ENCODE data around the gene FTSJ1.

DNA sequence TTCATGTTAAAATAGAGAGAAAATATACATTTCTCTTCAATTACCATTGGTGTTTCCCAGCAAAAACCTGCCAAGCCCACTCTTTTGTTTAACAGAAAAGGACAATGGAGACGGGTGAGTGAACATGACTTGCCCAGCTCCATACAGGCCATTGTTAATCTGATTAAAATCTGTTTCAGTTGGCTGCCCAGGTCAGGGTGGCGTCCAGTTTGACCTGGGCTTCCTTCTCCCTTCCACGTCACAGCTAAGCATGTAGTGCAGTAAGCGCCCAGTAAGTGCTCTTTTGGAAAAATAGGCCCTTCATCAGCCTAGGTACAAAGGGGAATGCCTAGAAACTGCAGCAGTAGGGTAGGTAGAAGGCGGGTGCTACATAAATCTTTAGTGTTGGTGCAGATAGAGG, 31.2 kb downstream of the FTSJ1 start:
- TF ChIP-seq POLR2A (IDR thresholded peaks at IDR 0.05), result no peak
- TF ChIP-seq, protein P1, sequence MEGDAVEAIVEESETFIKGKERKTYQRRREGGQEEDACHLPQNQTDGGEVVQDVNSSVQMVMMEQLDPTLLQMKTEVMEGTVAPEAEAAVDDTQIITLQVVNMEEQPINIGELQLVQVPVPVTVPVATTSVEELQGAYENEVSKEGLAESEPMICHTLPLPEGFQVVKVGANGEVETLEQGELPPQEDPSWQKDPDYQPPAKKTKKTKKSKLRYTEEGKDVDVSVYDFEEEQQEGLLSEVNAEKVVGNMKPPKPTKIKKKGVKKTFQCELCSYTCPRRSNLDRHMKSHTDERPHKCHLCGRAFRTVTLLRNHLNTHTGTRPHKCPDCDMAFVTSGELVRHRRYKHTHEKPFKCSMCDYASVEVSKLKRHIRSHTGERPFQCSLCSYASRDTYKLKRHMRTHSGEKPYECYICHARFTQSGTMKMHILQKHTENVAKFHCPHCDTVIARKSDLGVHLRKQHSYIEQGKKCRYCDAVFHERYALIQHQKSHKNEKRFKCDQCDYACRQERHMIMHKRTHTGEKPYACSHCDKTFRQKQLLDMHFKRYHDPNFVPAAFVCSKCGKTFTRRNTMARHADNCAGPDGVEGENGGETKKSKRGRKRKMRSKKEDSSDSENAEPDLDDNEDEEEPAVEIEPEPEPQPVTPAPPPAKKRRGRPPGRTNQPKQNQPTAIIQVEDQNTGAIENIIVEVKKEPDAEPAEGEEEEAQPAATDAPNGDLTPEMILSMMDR (IDR thresholded peaks at IDR 0.05), result no peak
